ENCODE data around the gene TMEM242. TPM values are rescaled to one million over a fixed set of nuclear protein-coding genes. Genes with fewer than 3 reads are reported as not detected.

Gene TMEM242
- total RNA-seq, 1 donor from 2014 or later: 7.8 TPM

- no peak for DNase-seq (ENCODE audit: low read depth)
These were observed 50.9 kb downstream of the TMEM242 start for GRCh38 chr6:157272372-157272771.

DNA sequence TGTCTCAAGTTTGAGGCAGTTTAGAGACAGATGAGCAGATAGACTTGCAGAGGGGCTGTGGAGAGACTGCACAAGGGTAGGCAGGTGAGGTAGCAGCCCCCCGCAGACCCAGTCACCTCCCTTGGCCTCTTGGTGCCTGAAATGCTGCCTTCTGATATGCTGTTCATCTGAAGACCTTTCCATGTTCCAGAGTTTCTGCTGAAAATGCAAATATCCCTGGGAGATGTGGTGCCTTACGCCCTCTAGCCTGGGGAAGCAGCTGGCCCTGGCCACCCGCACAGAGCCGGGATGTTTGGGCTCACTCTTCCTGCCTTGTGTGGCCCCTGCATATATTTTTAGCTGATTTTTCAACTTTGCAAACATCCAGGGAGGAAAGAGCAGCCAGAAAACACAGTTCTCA lies 51.4 kb downstream of the TMEM242 start:
- DNase-seq (ENCODE audit: low read depth): no peak

DNA sequence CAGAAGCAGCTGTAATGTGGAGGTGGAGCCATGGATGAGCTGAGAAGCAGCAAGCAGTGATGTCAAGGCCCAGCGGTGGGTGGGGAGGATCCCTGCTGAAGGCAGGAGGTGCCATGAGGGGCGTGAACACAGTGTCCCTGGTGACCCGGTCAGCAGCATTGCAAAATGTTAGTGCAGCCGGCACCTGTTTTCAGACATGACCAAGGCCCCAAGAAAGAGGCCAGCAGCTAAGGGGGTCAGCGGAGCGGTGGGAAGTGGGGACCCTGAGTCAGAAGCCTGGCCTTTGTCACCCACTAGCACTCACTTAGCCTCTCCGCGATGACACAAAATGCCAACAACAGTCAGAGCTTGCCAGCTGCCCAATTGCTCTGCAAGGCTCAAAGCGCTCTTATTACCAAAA lies 51.9 kb downstream of the TMEM242 start:
- DNase-seq (ENCODE audit: low read depth): no peak

DNA sequence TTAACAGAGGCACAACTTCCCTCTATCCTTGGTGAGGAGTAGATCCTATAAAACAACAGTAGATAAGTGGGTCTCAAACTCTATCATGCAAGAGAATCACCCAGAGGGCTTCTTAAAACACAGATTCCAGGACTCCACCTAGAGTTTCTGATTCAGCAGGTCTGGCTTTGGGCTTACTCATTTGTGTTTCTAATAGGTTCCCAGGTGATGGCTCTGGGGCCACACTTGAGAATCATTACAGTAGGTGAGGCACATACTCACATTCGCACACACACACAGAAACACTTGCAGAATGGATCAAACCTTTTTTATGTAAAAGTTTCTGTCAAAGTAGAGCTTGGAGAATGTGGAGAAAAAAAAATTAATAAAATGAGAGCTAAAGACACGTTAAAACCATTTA lies 52.4 kb downstream of the TMEM242 start:
- DNase-seq (ENCODE audit: low read depth): no peak

GRCh38 chr6:157270308-157270707 lies 53.0 kb downstream of the TMEM242 start:
- DNase-seq (ENCODE audit: low read depth): no peak

- DNase-seq (ENCODE audit: low read depth): peak; percentile 44
These were observed 54.0 kb downstream of the TMEM242 start for GRCh38 chr6:157269261-157269794.

DNA sequence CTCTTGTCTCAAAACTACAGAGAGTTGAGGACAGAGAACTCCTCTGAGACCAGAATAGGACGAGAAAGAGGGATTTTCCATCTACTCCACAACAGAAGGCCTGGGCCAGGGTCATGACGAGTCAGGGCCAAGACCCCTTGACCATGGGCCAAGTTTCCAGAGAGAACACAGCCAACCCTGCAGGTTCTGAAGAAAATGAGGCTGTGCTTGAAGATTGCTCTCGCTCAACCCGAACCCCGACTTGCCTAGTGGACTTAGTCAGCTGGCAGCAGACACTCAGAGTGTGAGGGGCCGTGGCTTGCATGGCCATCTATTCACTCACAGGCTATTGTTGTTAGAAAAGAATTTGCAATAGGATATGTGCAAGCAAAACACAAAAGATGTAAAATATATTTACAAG lies 54.5 kb downstream of the TMEM242 start:
- DNase-seq (ENCODE audit: low read depth): no peak

- DNase-seq (ENCODE audit: low read depth): no peak
These were observed 54.9 kb downstream of the TMEM242 start for GRCh38 chr6:157268396-157268795.

- DNase-seq (ENCODE audit: low read depth): no peak
These were observed 55.7 kb downstream of the TMEM242 start for GRCh38 chr6:157267654-157268053.

DNA sequence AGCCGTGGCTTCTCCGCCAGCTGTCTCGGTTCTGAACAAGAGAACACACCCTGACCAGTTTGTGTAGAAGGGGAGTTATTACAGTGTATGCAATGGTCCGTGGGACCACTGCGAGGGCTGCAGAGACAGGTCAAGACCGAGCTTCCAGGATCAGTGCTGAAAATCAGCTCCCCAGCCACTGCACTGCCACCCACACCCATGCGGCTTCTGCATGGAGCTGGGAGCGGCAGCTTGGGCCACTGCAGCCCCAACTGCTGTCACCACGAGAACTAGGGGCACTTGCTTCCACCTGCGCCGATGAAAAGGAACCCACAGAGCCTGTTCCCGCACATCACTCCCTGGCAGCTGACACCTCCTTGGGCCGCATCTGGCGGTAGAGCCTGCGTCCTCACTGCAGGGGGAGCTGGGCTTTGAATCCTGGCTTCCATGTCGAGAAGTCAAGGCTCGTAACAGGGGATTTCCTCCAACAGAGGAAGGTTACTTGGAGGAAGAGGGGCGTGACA lies 56.2 kb downstream of the TMEM242 start:
- DNase-seq (ENCODE audit: low read depth): no peak

DNA sequence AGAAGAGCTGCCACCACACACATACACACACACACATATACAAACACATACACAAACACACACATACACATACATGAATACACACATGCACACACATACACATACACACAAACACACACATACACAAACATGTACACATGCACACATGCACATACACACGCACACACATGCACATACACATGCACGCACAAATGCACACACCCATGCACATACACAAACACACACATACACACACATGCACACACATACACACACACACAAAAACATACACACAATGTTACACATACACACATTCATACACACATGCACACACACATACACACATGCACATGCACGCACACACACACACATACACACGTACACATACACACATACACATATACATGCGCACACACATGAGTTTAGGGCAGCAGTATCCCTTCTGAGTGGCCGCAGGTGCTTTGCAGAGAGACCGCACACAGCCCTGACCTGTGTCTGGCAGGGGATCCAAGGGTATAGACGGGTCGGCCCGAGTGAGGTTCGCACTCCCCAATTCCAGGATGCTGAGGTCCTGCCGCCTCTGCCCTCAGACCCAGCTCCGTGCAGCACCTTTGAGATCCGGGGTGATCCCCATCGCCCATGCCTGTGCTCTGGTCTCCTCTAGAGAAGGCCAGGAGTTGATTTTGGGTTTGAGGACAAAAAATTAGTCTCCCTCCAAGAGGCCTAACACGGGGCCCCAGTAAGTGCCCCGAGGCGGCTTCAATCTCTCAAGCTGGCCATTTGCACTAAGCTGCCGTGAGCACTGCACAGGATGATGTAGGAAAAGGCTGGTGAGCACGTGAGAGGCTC lies 56.8 kb downstream of the TMEM242 start:
- DNase-seq (ENCODE audit: low read depth): no peak

GRCh38 chr6:157265635-157266034 lies 57.7 kb downstream of the TMEM242 start:
- DNase-seq (ENCODE audit: low read depth): no peak

DNA sequence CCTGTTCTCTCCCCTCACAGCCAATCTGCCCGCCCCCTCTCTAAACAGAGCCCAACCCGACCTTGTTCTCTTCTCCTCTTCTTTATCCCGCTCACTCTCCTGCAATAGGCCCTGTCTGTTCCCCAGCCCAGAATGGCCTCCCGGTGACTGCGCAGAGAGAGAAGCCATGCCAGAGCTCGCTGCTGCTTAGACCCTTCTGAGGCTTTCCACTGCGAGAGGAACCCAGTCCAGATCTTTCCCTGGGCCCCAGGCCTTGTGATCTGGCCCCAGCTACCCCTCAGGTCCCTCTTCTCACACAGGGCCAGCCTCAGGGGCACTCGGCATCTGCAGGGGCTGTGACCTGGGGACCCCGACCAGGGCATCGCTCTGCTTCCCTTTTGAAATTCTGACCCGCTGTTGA lies 58.1 kb downstream of the TMEM242 start:
- DNase-seq (ENCODE audit: low read depth): no peak

- no peak for DNase-seq (ENCODE audit: low read depth)
These were observed 58.6 kb downstream of the TMEM242 start for GRCh38 chr6:157264701-157265100.

DNA sequence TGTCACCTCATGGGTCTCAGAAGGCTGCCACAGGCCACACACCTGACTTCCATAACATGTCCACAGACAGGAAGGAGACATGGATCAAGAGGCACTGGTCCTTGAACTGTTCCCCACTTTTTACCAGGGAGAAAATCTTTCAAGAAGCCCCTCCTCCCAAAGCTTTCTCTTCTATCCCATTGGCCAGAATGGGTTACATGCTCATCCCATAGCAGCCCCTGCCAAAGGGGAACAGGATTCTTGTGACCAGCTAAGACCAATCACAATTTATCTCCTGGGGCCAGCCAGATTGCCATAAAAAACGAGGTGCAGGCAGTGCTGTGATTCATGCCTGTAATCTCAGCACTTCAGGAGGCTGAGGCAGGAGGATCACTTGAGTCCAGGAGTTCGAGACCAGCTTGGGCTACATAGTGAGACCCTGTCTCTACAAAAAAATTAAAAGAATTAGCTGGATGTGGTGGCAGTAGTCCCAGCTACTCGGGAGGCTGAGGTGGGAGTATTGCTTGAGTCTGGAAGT lies 59.4 kb downstream of the TMEM242 start:
- DNase-seq (ENCODE audit: low read depth): no peak

DNA sequence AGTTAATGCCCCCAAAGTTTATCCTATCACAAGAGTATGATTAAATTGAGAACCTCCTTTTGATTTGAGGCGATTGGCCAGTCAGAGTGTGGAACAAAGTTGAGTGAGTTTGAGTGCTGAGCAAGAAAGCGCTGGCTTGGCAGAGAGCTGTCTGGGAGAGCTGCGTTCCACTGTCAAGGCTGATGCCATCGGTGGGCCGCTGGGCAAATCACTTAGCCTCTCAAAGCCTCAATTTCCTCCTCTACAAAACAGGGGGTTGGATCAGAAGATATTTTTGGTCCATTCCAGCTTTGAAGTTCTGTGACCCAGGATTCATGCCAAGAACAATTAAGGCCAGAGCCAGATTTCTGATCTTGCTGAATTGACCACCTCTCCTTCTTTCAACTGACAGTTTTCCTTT lies 60.2 kb downstream of the TMEM242 start:
- no peak for DNase-seq (ENCODE audit: low read depth)

- no peak for DNase-seq (ENCODE audit: low read depth)
These were observed 61.7 kb downstream of the TMEM242 start for GRCh38 chr6:157261606-157262005.

DNA sequence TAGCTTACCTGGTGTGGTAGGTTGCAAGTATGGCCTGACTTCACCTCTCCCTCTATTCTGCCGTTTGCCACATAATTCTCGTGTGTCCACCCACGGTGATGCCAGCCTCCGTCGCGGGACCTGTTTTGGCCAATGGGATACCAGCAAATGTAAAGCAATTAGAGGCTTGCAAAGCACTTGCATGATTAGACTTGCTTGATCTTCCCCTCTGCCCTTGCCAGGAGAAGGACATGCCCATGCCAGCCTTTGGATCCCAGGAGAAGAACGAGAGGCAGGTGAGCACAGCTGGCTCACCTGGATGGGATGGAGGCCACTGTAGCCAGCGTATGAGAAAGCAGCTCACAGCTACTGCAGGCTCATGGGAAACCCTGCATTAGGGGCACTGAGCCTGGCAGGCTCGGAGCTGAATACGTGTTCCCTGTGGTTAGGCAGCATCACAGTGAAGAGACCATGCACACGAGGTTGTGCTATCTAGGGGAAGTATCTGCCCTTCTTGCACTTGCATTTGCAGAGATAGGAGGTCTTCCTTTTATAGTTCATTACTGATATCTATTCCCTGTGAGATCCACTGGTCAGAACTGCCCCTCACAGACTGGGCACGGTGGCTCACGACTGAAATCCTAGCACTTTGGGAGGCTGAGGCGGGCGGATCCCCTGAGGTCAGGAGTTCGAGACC lies 62.4 kb downstream of the TMEM242 start:
- DNase-seq (ENCODE audit: low read depth): no peak

DNA sequence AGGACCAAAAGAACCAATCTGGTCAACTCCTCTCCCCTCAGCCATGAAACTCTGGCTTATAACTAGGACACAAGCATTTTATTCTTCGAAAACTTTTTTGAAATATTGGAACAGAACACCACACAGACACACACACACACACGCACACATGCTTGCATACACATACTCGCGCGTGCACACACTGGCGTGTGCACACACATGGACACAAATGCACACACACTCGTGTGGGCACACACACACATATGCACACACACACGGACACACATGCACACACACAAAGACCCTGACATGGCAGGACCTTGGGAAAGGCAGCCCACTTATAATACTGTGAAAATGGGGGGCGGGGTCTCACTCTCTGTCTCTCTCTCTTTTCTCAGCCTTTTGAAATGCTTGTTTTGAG lies 63.9 kb downstream of the TMEM242 start:
- no peak for DNase-seq (ENCODE audit: low read depth)

DNA sequence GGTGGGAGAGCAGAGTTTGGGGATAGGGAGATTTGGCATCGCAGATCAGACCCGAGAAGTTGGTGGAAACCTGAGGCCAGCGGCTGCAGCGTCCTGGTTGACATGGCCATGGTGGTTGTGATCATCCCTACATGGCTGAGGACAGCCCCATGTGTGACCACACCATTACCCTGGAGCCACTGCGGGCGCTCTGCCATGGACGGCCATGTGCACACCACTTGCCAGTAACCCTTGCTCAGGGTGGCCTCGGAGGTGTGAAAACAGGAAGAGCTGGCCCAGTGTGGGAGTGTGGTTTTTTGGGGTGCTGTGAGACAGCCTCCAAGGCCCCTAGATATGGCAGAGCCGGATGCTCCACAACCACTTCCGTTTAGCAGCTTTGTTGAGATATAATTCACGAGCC lies 64.4 kb downstream of the TMEM242 start:
- DNase-seq (ENCODE audit: low read depth): no peak

GRCh38 chr6:157255079-157255478 lies 68.2 kb downstream of the TMEM242 start:
- no peak for DNase-seq (ENCODE audit: low read depth)

DNA sequence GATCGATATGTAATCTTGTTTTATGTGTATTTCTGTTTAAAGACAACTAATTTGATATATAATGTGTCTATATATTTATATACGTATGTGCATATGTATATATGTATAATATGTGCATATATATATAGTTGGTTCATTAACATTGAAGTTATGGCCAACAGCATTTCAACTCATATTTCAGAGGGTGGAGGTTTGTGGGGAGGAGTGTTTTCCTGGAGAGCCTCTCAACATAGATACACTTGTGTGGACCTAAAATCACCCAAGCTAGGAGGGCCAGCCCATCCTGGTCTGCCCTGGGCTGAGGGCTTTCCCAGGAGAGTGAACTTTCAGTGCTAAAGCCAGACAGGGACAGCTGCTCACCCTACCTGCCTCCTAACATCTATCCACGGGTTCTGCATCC lies 68.8 kb downstream of the TMEM242 start:
- DNase-seq (ENCODE audit: low read depth): no peak

Data from myocyte (in vitro differentiated cells).